Measurements from ENCODE around the gene RNU5B-1.

The RNU5B-1 gene

GRCh38 chr15:65329288-65329983 is 25.0 kb downstream of the RNU5B-1 start:
- no peaks in the 10 kb centered on the region for H3K9me3 Mint-ChIP-seq
- no peak overlapping the region for H3K4me3 Mint-ChIP-seq
- peaks cover 6% of the 10 kb centered on the region for H3K27me3 Mint-ChIP-seq (ENCODE audit: low read depth)
- H3K36me3 Mint-ChIP-seq (ENCODE audit: low read depth): no peaks in the 10 kb centered on the region
- no peaks in the 10 kb centered on the region for H3K4me1 Mint-ChIP-seq (ENCODE audit: low read depth)
- no peak overlapping the region for H3K27ac Mint-ChIP-seq

DNA sequence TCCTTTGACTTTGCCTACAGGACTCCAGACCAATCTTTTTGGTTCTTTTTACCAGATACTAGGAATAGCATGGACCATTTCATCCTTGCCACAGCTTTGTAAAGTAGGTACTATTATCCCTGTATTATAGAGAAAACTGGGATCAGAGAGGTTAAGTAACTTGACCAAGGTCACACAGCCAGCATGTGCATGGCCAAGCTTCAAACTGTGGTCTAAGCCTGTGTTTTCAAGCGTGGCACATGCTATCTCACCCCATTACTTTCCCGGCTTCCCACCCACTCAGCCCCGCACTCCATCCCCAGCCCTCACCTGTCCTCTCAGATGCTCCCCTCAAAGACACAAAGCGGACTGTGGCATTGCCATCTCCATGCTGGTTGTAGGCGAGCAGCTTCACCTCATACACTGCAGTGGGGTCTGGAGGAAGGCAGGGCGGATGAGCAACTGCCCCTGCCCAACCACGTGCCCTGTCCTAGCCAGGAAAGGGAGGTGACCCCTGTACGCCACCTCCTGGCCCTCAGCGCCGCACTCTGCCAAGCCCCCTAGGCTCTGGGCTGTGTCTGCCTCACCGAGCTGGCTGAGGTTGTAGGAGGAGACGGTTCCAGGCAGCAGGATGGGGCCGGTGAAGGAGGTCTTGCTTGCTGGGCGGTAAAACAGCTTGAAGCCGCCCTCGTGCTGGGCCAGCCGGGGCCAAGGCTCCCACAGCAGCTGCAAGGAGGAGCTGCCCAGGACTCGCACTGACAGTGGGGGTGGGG is 25.7 kb downstream of the RNU5B-1 start:
- Mint-ChIP-seq H3K27me3 (ENCODE audit: low read depth) (peaks cover 6% of the 10 kb centered on the region), H3K4me1 (ENCODE audit: low read depth) (no peaks in the 10 kb centered on the region), H3K36me3 (ENCODE audit: low read depth) (no peaks in the 10 kb centered on the region), H3K4me3 (no peak overlapping the region), H3K27ac (no peak overlapping the region), H3K9me3 (no peaks in the 10 kb centered on the region)

DNA sequence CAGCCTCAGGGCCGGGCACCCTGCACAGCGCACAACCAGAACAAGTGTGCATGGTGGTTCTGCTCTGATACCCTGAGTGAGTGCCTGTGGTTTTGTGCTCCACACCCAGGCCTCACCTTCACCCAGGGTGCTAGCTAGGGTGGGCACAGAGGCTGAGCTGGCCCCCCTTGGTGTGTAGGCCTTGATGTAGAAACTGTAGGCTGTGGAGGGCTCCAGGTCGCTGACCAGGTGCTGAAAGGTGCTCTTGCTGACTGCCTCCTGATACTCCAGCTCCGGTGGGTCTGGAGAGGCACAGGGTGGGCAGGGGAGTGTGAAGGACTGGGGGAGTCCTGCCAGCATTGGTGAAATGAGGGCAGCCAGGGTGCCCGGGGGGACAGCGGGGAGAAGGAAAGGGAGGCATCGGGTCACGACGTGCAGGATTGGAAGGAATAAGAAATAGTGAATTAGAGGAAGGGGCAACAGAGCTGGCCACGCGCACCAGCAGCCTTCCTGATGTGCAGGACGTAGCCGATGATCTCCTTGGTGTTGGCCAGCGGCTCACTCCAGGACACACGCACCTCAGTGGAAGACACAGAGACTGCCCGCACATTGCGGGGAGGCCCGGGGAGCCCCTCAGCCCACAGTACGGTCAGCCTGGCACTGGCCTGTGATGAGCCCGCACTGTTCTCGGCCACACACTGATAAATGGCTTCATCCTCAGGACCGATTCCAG is 26.6 kb downstream of the RNU5B-1 start:
- Mint-ChIP-seq H3K4me3 (no peak overlapping the region), H3K4me1 (ENCODE audit: low read depth) (no peaks in the 10 kb centered on the region), H3K27ac (no peak overlapping the region), H3K9me3 (no peaks in the 10 kb centered on the region), H3K36me3 (ENCODE audit: low read depth) (no peaks in the 10 kb centered on the region), H3K27me3 (ENCODE audit: low read depth) (peaks cover 6% of the 10 kb centered on the region)

DNA sequence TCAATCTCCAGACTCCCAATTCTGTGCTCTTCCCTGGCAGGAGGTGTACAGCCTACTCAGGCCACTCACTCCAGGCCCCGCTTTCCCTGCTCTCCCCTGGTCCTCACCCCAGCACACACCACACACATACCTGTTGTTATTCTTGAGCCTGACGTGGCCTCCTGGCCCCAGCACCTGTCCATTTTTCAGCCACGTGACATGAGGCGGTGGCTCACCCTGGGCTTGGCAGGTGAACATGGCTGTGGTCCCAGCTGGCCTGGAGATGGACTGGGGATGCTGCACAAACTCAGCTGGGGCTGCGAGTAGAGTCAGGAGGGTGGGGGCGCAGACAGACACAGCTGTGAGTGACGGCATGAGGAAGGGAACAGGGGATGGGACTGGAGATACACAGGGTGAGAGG is 27.3 kb downstream of the RNU5B-1 start:
- Mint-ChIP-seq H3K4me3 (no peak overlapping the region), H3K27me3 (ENCODE audit: low read depth) (peaks cover 6% of the 10 kb centered on the region), H3K27ac (no peak overlapping the region)

GRCh38 chr15:65332391-65333147 is 28.1 kb downstream of the RNU5B-1 start:
- no peaks in the 10 kb centered on the region for H3K9me3 Mint-ChIP-seq
- H3K27ac Mint-ChIP-seq: no peak overlapping the region
- H3K27me3 Mint-ChIP-seq (ENCODE audit: low read depth): peaks cover 6% of the 10 kb centered on the region
- H3K4me1 Mint-ChIP-seq (ENCODE audit: low read depth): no peaks in the 10 kb centered on the region
- H3K4me3 Mint-ChIP-seq: no peak overlapping the region
- H3K36me3 Mint-ChIP-seq (ENCODE audit: low read depth): no peaks in the 10 kb centered on the region

More for the DNA sequence above, 27.3 kb downstream of the RNU5B-1 start:
- Mint-ChIP-seq H3K9me3 (no peaks in the 10 kb centered on the region), H3K36me3 (ENCODE audit: low read depth) (no peaks in the 10 kb centered on the region), H3K4me1 (ENCODE audit: low read depth) (no peaks in the 10 kb centered on the region)

DNA sequence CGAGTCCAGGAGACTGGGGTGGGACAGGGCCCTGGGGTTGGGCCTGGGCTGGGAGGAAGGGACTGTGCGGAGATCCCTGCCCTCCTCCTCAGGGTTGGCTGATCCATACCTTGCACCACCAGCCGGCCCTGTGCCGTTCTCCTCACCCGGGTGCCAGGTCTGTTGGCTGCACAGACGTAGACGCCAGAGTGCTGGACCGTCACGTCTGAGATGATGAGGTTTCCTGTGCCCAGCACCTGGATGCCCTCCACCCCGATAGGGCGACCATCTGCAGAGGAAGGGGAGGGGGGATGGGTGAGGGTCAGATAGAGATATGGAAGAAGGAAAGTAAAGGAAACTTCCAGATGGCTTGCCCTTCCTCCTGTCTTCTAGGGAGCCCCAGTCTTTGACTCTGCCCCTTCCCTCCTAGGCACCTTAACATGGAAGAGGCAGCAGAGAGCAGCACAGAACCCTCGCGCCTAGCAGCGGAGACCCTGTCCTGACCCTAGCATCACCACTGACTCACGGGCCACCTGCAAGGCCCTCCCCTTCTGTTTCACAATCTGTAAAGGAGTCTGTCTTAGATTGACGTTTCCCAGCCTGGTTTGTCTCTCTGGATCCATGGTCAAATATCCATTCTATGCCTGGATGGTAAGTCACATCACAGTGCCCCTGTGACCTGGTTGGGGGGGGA is 28.8 kb downstream of the RNU5B-1 start:
- no peak overlapping the region for H3K27ac Mint-ChIP-seq
- no peak overlapping the region for H3K4me3 Mint-ChIP-seq
- no peaks in the 10 kb centered on the region for H3K9me3 Mint-ChIP-seq
- H3K27me3 Mint-ChIP-seq (ENCODE audit: low read depth): no peaks in the 10 kb centered on the region
- H3K4me1 Mint-ChIP-seq (ENCODE audit: low read depth): no peaks in the 10 kb centered on the region
- no peaks in the 10 kb centered on the region for H3K36me3 Mint-ChIP-seq (ENCODE audit: low read depth)

DNA sequence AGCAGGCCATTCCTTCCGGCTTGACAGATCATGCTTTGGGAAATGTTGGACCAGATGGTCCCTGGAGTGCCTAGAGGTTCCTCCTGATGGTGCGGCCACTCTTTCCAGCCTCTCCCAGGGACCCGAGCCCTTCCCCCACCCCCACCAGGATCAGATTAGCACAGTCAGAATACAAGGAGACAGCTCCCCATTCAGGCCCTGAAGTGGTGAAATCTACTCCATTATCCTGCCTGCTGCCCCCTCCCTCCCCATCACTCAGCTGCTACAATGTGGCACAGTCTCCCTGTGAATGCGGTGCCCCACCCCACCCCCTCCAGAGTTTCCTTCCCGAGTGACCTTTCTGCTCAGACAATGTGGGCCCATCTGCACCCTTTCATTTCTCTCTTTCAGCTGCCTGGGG is 29.4 kb downstream of the RNU5B-1 start:
- Mint-ChIP-seq H3K9me3 (no peaks in the 10 kb centered on the region), H3K4me3 (no peak overlapping the region), H3K36me3 (ENCODE audit: low read depth) (no peaks in the 10 kb centered on the region), H3K27ac (no peak overlapping the region), H3K4me1 (ENCODE audit: low read depth) (no peaks in the 10 kb centered on the region), H3K27me3 (ENCODE audit: low read depth) (no peaks in the 10 kb centered on the region)

- no peak overlapping the region for H3K4me3 Mint-ChIP-seq
- H3K9me3 Mint-ChIP-seq: no peaks in the 10 kb centered on the region
- H3K27me3 Mint-ChIP-seq (ENCODE audit: low read depth): peaks cover 2% of the 10 kb centered on the region
These were observed 30.2 kb downstream of the RNU5B-1 start for GRCh38 chr15:65334586-65335231.

DNA sequence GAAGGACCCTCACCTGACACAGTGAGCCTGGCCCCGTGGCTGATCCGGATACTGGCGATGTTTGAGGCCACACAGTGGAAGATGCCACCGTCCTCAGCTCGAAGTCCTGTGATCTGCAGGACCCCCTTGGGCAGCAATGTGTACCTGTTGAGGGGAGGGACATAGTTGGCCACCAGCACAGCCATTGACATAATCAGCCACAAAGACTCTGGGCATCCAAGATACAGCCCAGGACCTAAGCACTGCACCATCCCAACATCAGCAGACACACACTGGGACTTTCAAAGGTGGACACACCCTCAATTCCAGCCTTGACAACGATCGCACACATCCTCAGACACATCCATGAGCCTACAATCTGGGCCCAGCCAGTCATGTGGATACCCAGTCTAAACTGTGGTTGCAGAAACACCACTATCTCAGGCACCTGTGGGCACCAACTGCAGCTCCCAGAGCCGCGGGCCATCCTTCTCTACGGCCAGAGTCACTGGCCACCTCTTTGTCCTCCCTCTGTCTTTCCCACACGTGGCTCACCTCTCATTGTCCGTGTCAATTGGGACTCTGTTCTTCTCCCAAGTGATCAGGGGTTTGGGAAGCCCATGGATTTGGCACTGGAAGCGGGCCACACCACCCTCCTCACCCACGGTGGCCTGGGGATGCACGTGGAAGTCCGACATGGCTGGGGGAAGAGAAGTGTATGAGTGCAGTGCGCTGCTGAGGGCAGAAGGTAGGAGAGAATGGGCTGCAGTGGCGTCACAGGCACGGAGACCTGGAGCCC is 31.0 kb downstream of the RNU5B-1 start:
- no peak overlapping the region for H3K4me3 Mint-ChIP-seq
- no peaks in the 10 kb centered on the region for H3K36me3 Mint-ChIP-seq (ENCODE audit: low read depth)
- peaks cover 10% of the 10 kb centered on the region for H3K27me3 Mint-ChIP-seq (ENCODE audit: low read depth)
- H3K9me3 Mint-ChIP-seq: no peaks in the 10 kb centered on the region
- H3K27ac Mint-ChIP-seq: no peak overlapping the region
- H3K4me1 Mint-ChIP-seq (ENCODE audit: low read depth): peaks cover 4% of the 10 kb centered on the region

More at GRCh38 chr15:65334586-65335231, 30.2 kb downstream of the RNU5B-1 start:
- Mint-ChIP-seq H3K4me1 (ENCODE audit: low read depth) (peaks cover 1% of the 10 kb centered on the region), H3K36me3 (ENCODE audit: low read depth) (no peaks in the 10 kb centered on the region), H3K27ac (no peak overlapping the region)

GRCh38 chr15:65336493-65337435 is 32.3 kb downstream of the RNU5B-1 start:
- H3K9me3 Mint-ChIP-seq: no peaks in the 10 kb centered on the region
- peaks cover 4% of the 10 kb centered on the region for H3K4me1 Mint-ChIP-seq (ENCODE audit: low read depth)
- H3K27ac Mint-ChIP-seq: no peak overlapping the region
- no peaks in the 10 kb centered on the region for H3K36me3 Mint-ChIP-seq (ENCODE audit: low read depth)
- H3K4me3 Mint-ChIP-seq: no peak overlapping the region
- peaks cover 15% of the 10 kb centered on the region for H3K27me3 Mint-ChIP-seq (ENCODE audit: low read depth)

DNA sequence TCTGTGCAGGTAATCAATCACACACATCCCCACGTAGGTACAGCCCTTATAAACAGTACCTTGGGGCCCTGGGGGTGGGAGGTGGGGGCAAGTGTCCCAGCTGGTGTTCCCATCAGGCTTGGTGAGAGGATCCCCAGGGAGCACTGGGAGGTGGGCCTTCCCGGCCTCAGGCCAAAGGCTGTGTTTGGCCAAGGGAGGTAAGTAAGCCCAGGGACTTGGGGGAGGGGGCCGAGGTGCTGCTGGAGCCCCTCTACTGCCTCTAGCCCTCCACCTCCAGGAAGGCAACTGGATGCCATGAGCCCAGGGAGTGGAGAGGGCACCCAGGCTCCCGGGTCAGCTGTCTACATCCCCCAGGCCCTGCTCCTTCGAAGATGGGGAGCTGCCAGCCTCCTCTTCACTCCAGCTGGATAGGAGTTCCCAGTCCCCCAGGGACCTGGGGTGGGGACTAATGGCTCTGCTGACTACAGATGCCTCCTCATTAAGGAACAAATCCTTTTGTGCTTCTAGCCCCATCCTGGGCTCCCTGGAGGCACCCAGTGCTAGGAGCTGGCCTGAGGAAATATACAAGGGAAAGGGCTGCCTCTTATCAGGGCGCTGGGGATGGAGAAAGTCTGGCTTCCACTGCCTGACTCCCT is 33.1 kb downstream of the RNU5B-1 start:
- H3K27ac Mint-ChIP-seq: no peak overlapping the region

DNA sequence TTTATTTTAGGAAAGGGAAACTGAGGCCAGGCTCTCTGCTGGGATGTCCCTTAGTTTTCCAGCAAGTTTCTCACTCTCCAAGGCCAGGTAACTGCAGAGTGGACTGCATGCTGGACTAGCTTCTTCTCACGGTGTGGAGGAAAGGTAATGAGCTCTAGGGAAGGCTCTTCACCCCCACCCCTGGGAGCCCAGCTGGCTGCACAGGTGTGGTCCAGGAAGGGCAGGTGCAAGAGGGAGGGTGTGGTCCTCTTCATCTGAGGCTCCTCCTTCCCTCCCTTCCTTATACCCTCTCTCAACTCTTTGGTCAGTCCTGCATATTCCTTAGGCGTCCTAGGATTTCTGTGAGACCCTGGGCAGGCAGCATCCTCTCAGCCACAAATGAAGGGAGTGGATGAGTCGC is 33.9 kb downstream of the RNU5B-1 start:
- no peaks in the 10 kb centered on the region for H3K36me3 Mint-ChIP-seq (ENCODE audit: low read depth)
- H3K27ac Mint-ChIP-seq: no peak overlapping the region
- peaks cover 18% of the 10 kb centered on the region for H3K27me3 Mint-ChIP-seq (ENCODE audit: low read depth)
- H3K9me3 Mint-ChIP-seq: no peaks in the 10 kb centered on the region
- no peak overlapping the region for H3K4me3 Mint-ChIP-seq
- H3K4me1 Mint-ChIP-seq (ENCODE audit: low read depth): peaks cover 4% of the 10 kb centered on the region

More for the DNA sequence above, 33.1 kb downstream of the RNU5B-1 start:
- H3K4me1 Mint-ChIP-seq (ENCODE audit: low read depth): peaks cover 4% of the 10 kb centered on the region
- no peaks in the 10 kb centered on the region for H3K36me3 Mint-ChIP-seq (ENCODE audit: low read depth)
- peaks cover 17% of the 10 kb centered on the region for H3K27me3 Mint-ChIP-seq (ENCODE audit: low read depth)
- H3K9me3 Mint-ChIP-seq: no peaks in the 10 kb centered on the region
- no peak overlapping the region for H3K4me3 Mint-ChIP-seq
